DOHH2 (cell line): ENCODE data around the gene PDE1C.

Source experiments
- H3F3A ChIP-seq: fragments of 200-600 bp; sonication (generic), shearing (Covaris generic); 2 replicates; pipeline ENCODE4 v1.6.0; 2016; ENCODE audit warnings: antibody characterized with exemption, mild to moderate bottlenecking; ENCODE audit not compliant: control insufficient read depth, insufficient read depth
- H3K27ac ChIP-seq: fragments of 200-600 bp; sonication (generic); 2 replicates; pipeline ENCODE4 v1.5.1; 2014; ENCODE audit warnings: low read depth, mild to moderate bottlenecking, low read length, moderate library complexity
- H3K27me3 ChIP-seq: fragments of 200-600 bp; sonication (generic); 2 replicates; pipeline ENCODE4 v1.6.1; 2014; ENCODE audit warnings: mild to moderate bottlenecking, low read length, mixed read lengths; ENCODE audit not compliant: control insufficient read depth
- H3K36me3 ChIP-seq: fragments of 200-600 bp; sonication (generic); 2 replicates; pipeline ENCODE4 v1.6.1; 2014; ENCODE audit warnings: mild to moderate bottlenecking, low read length, moderate library complexity, mixed read lengths; ENCODE audit not compliant: control insufficient read depth
- H3K4me1 ChIP-seq: fragments of 200-600 bp; sonication (generic); 2 replicates; pipeline ENCODE4 v1.6.1; 2014; ENCODE audit warnings: mild to moderate bottlenecking, low read length, mixed read lengths; ENCODE audit not compliant: control insufficient read depth
- H3K4me2 ChIP-seq: fragments of 200-600 bp; sonication (generic); 2 replicates; pipeline ENCODE4 v1.6.0; 2014; ENCODE audit warnings: mild to moderate bottlenecking, low read length, moderate library complexity
- H3K4me3 ChIP-seq: fragments of 200-600 bp; sonication (generic); 2 replicates; pipeline ENCODE4 v1.5.1; 2014; ENCODE audit warnings: mild to moderate bottlenecking, low read length, mixed read lengths
- H3K79me2 ChIP-seq: fragments of 200-600 bp; sonication (generic); 2 replicates; pipeline ENCODE4 v1.6.1; 2014; ENCODE audit warnings: mild to moderate bottlenecking, low read length, mixed read lengths; ENCODE audit not compliant: control insufficient read depth
- H3K9me2 ChIP-seq: fragments of 200-600 bp; sonication (generic); replicated peaks from 2 replicates; pipeline ENCODE4 v1.6.1; 2014; ENCODE audit warnings: mild to moderate bottlenecking, low read length, mixed read lengths; ENCODE audit not compliant: control insufficient read depth
- H3K9me3 ChIP-seq: fragments of 200-600 bp; sonication (generic); 2 replicates; pipeline ENCODE4 v1.6.1; 2014; ENCODE audit warnings: antibody characterized with exemption, low read length, mixed read lengths; ENCODE audit not compliant: control insufficient read depth, insufficient read depth
- H4K20me1 ChIP-seq: fragments of 200-600 bp; sonication (generic); 2 replicates; pipeline ENCODE4 v1.6.0; 2014; ENCODE audit warnings: low read depth, mild to moderate bottlenecking, antibody characterized with exemption, low read length, moderate library complexity; ENCODE audit not compliant: control insufficient read depth, insufficient read depth
- EZH2phosphoT487 ChIP-seq: fragments of 200-600 bp; sonication (generic); IDR thresholded peaks from 2 replicates; pipeline ENCODE4 v1.6.1; 2017; ENCODE audit warnings: borderline replicate concordance, mild to moderate bottlenecking, antibody characterized with exemption, low read length, moderate library complexity, mixed read lengths
- TF ChIP-seq, protein P1 (sequence below): fragments of 200-600 bp; sonication (generic); IDR thresholded peaks from one replicate; pipeline ENCODE4 v1.5.1; 2014; ENCODE audit warnings: antibody characterized with exemption, mild to moderate bottlenecking, low read depth, low read length; ENCODE audit not compliant: poor library complexity, severe bottlenecking

Gene PDE1C

DNA sequence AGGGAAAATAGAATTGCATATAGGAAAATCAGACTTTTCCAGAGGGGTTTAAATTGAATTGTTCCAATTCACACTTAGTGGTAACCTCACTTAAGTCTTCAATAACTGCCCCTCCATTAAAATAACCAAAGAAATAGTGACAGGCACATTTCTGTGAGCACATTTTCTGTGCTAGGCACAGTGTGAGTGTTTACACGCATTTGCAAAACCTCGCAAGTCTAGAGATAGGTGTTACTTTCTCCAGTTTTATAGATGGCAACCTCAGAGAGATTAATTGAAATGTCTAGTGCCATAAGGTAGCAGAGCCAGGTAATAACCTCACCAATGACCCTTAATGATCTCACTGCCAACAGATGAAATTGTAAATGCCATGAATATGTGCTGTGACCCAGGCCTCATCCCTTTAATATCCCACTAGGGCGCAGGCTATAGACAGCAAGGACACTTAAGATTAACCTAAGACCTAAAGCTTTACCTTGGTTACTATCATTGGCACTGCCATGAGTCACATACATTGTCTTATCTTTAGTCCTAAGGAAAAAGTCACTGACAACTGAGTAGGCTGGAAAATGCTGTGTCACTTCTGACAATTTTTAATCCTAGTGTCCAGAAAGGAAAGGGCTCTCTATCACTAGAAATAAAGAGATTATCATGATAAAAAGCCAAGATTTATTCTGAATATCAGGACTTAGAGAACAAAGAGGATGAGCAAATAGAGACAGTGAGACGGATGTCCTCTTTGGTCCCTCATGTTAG, 195.4 kb downstream of the PDE1C start:
- H3F3A ChIP-seq = no peaks in the 10 kb centered on the region
- no peaks in the 10 kb centered on the region for H4K20me1 ChIP-seq
- H3K4me1 ChIP-seq = no peaks in the 10 kb centered on the region
- no peaks in the 10 kb centered on the region for H3K27me3 ChIP-seq
- no peaks in the 10 kb centered on the region for H3K9me2 ChIP-seq
- no peak overlapping the region for H3K27ac ChIP-seq
- H3K9me3 ChIP-seq = no peaks in the 10 kb centered on the region
- TF ChIP-seq, protein P1, sequence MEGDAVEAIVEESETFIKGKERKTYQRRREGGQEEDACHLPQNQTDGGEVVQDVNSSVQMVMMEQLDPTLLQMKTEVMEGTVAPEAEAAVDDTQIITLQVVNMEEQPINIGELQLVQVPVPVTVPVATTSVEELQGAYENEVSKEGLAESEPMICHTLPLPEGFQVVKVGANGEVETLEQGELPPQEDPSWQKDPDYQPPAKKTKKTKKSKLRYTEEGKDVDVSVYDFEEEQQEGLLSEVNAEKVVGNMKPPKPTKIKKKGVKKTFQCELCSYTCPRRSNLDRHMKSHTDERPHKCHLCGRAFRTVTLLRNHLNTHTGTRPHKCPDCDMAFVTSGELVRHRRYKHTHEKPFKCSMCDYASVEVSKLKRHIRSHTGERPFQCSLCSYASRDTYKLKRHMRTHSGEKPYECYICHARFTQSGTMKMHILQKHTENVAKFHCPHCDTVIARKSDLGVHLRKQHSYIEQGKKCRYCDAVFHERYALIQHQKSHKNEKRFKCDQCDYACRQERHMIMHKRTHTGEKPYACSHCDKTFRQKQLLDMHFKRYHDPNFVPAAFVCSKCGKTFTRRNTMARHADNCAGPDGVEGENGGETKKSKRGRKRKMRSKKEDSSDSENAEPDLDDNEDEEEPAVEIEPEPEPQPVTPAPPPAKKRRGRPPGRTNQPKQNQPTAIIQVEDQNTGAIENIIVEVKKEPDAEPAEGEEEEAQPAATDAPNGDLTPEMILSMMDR = no peak
- TF ChIP-seq EZH2phosphoT487 = no peak
- H3K36me3 ChIP-seq = no peaks in the 10 kb centered on the region
- no peaks in the 10 kb centered on the region for H3K79me2 ChIP-seq
- H3K4me3 ChIP-seq = no peak overlapping the region
- no peak overlapping the region for H3K4me2 ChIP-seq

DNA sequence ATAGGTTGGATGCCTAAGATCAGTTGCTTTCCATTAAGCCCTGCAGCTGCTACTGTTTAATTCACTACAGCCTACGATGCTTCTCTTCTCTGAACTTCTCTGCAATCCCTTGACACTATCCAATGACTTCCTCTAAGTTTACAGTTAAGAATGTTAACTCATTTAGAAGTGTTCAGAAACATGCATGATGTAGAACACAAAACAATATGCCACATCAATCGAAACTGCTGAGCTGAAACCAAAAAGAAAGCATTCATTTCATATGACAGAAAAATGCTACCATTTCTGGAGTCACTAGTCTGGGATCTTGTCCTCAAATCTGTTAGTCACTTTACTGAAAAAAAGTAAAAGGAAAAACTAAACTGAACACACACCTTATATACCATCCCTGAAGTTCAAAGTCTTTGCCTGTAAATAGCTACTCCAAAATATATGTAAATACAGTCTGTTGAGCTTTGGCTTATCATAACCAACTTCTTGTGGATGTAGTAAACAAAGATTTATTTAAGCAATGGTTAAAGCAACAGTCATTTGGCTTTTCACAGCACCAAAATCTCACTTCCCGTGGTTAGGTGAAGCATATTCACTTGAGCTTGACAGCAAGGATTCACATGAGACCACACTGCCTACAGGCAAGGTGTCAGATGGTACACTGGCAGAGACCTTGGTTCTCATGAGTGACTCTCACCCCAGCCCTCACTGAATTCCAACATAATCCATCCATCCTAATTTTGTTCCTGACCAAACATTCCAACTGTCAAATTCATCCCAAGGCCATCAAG, 196.2 kb downstream of the PDE1C start:
- Histone ChIP-seq H3K27me3 (no peaks in the 10 kb centered on the region), H3K4me1 (no peaks in the 10 kb centered on the region), H3K79me2 (no peaks in the 10 kb centered on the region), H4K20me1 (no peaks in the 10 kb centered on the region), H3K4me2 (no peak overlapping the region), H3K36me3 (no peaks in the 10 kb centered on the region), H3K9me2 (no peaks in the 10 kb centered on the region), H3K4me3 (no peak overlapping the region), H3K9me3 (no peaks in the 10 kb centered on the region), H3F3A (no peaks in the 10 kb centered on the region), H3K27ac (no peak overlapping the region)
- no peak for TF ChIP-seq EZH2phosphoT487
- TF ChIP-seq, protein P1 = no peak

DNA sequence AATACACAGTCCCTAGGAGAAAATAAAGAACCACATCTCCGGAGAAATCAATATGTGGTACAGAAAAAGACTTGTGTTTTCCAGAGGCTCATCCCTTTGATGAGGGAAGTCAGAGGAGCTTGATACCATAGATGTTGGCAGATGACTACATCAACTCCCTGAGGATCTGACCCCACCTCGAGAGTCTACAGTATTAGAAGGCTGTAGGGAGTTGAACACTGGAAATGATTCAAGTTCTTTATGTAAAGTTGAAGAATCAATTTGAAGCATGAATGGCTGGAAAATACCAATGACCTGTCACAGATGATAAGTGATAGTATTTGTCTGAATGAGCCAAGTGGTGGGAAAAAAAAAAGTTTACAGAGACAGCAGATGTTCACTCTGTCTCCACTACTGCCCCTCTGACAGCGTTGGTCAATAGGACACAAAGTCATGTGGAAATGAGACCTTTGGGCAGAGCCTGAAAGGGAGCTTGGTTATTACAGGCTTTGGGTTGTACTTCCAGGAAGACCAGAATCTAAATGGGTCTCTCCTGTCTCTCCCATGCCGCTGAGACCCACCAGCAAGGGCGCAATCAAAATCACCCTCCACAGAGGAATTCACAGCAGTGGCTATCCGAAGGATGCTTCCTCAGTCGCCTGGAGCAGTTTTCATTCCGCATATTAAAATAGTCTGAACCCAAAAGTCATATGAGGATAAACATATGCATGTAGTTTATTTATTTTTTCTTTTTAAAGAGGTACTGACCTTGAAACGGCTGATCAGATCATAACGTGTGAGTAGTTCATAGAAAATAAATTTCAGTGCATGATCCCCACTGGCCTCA, 197.4 kb downstream of the PDE1C start:
- Histone ChIP-seq H3F3A (no peaks in the 10 kb centered on the region), H3K9me3 (peaks cover 1% of the 10 kb centered on the region; the same call in 1 of the 2 replicates), H3K27ac (no peak overlapping the region), H3K36me3 (no peaks in the 10 kb centered on the region), H3K4me3 (no peak overlapping the region), H4K20me1 (no peaks in the 10 kb centered on the region), H3K4me1 (no peaks in the 10 kb centered on the region), H3K79me2 (no peaks in the 10 kb centered on the region), H3K27me3 (no peaks in the 10 kb centered on the region), H3K4me2 (no peak overlapping the region), H3K9me2 (no peaks in the 10 kb centered on the region)
- TF ChIP-seq, protein P1 = no peak
- TF ChIP-seq EZH2phosphoT487 = no peak
